GM12892 (cell line): ENCODE measurements around the gene CSK.

Experiments used
- POLR2A ChIP-seq: IDR thresholded peaks from 2 replicates; pipeline ENCODE4 v1.6.1; 2011; ENCODE audit warnings: low read depth, low read length, control low read depth
- POLR2AphosphoS5 ChIP-seq: IDR thresholded peaks from 2 replicates; pipeline ENCODE4 v1.6.1; 2011; ENCODE audit warnings: low read depth, low read length, control low read depth
- TAF1 ChIP-seq: IDR thresholded peaks from 2 replicates; pipeline ENCODE4 v1.6.1; 2011; ENCODE audit warnings: low read depth, mild to moderate bottlenecking, control low read depth, low read length, borderline replicate concordance

- TF ChIP-seq TAF1 (no peak), POLR2A (peak; percentile 49; the same call in 1 of the 2 replicates), POLR2AphosphoS5 (0 out of 2 replicates have a peak, but pooled peaks have one; percentile 22)
Measured at GRCh38 chr15:74780523-74781430, 1.1 kb upstream of the CSK start.
